ENCODE results near the gene ASCL5. TPM values are rescaled to one million over a fixed set of nuclear protein-coding genes. Genes with fewer than 3 reads are reported as not detected.

The ASCL5 gene
- total RNA-seq, 1 experiment from 2014 or later = not detected

- CTCF ChIA-PET = no interaction called here
- in situ Hi-C loops (cut with HindIII; ENCODE audit: low pct_unique_long_range_greater_than_20kb, low sequenced_read_pairs) = no loop called here
- BruUV-seq (replicated peaks) = no TSS peak
- POLR2A ChIA-PET = no interaction called here
- Histone ChIP-seq H3K9me3 (ENCODE audit: control insufficient read depth, insufficient read depth, low read depth, low read length) (no peaks in the 10 kb centered on the region), H3K27ac (ENCODE audit: low read length) (no peak overlapping the region), H3K36me3 (ENCODE audit: control insufficient read depth, insufficient read depth, low read length) (no peaks in the 10 kb centered on the region), H3K27me3 (ENCODE audit: control insufficient read depth, insufficient read depth, low read length) (no peaks in the 10 kb centered on the region), H3K4me1 (ENCODE audit: control insufficient read depth, insufficient read depth, low read length) (peaks cover 3% of the 10 kb centered on the region; the same call in 1 of the 2 replicates), H3K4me3 (ENCODE audit: low read depth in 2 of 2, low read length in 2 of 2) (no peak overlapping the region)
- intact Hi-C loops (cut with micrococcal nuclease; ENCODE audit: unreplicated experiment) = loop anchor here (5.0 kb wide), 1 partner anchor 132 kb away; no protein-coding TSS in a partner anchor
- ATAC-seq (no peak), DNase-seq (ENCODE audit: low read depth, low spot score) (no peak)
- no peak for TF ChIP-seq REST (IDR thresholded peaks at IDR 0.05; ENCODE audit: insufficient read depth in 1 of 2, low read depth in 2 of 2, low read length in 1 of 2)
- no peak for TF ChIP-seq POLR2AphosphoS5 (IDR thresholded peaks at IDR 0.05; ENCODE audit: low read depth, low read length)
- TF ChIP-seq TCF7L2 (IDR thresholded peaks at IDR 0.05; ENCODE audit: low read depth, low read length) = no peak
- no peak for TF ChIP-seq SIN3A (IDR thresholded peaks at IDR 0.05; ENCODE audit: borderline replicate concordance, insufficient read depth, low read depth, low read length)
- TF ChIP-seq, protein P1, sequence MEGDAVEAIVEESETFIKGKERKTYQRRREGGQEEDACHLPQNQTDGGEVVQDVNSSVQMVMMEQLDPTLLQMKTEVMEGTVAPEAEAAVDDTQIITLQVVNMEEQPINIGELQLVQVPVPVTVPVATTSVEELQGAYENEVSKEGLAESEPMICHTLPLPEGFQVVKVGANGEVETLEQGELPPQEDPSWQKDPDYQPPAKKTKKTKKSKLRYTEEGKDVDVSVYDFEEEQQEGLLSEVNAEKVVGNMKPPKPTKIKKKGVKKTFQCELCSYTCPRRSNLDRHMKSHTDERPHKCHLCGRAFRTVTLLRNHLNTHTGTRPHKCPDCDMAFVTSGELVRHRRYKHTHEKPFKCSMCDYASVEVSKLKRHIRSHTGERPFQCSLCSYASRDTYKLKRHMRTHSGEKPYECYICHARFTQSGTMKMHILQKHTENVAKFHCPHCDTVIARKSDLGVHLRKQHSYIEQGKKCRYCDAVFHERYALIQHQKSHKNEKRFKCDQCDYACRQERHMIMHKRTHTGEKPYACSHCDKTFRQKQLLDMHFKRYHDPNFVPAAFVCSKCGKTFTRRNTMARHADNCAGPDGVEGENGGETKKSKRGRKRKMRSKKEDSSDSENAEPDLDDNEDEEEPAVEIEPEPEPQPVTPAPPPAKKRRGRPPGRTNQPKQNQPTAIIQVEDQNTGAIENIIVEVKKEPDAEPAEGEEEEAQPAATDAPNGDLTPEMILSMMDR (IDR thresholded peaks at IDR 0.05) = no peak
Observed at GRCh38 chr1:201109651-201110050, 17.3 kb downstream of the ASCL5 start.

- BruUV-seq (replicated peaks) = no TSS peak
- TF ChIP-seq, protein P1 (IDR thresholded peaks at IDR 0.05) = no peak
- TF ChIP-seq TCF7L2 (IDR thresholded peaks at IDR 0.05; ENCODE audit: low read depth, low read length) (no peak), POLR2AphosphoS5 (IDR thresholded peaks at IDR 0.05; ENCODE audit: low read depth, low read length) (no peak), SIN3A (IDR thresholded peaks at IDR 0.05; ENCODE audit: borderline replicate concordance, insufficient read depth, low read depth, low read length) (no peak), REST (IDR thresholded peaks at IDR 0.05; ENCODE audit: insufficient read depth in 1 of 2, low read depth in 2 of 2, low read length in 1 of 2) (no peak)
- no peak for ATAC-seq
Observed at GRCh38 chr1:201108614-201109013, 18.4 kb downstream of the ASCL5 start.

More at GRCh38 chr1:201108614-201109013, 18.4 kb downstream of the ASCL5 start:
- no peaks in the 10 kb centered on the region for H3K4me1 ChIP-seq (ENCODE audit: control insufficient read depth, insufficient read depth, low read length)
- no peak for DNase-seq (ENCODE audit: low read depth, low spot score)
- POLR2A ChIA-PET = no interaction called here
- in situ Hi-C loops (cut with HindIII; ENCODE audit: low pct_unique_long_range_greater_than_20kb, low sequenced_read_pairs) = no loop called here
- CTCF ChIA-PET = no interaction called here
- no peaks in the 10 kb centered on the region for H3K27me3 ChIP-seq (ENCODE audit: control insufficient read depth, insufficient read depth, low read length)
- no peak overlapping the region for H3K27ac ChIP-seq (ENCODE audit: low read length)
- H3K36me3 ChIP-seq (ENCODE audit: control insufficient read depth, insufficient read depth, low read length) = no peaks in the 10 kb centered on the region
- H3K4me3 ChIP-seq (ENCODE audit: low read depth in 2 of 2, low read length in 2 of 2) = no peak overlapping the region
- intact Hi-C loops (cut with micrococcal nuclease; ENCODE audit: unreplicated experiment) = no loop called here
- no peaks in the 10 kb centered on the region for H3K9me3 ChIP-seq (ENCODE audit: control insufficient read depth, insufficient read depth, low read depth, low read length)

Measured in Panc1 (cell line).